Measurements from ENCODE around the gene SH2D6. TPM values are rescaled to one million over a fixed set of nuclear protein-coding genes. Genes with fewer than 3 reads are reported as not detected.

The SH2D6 gene
- total and polyA plus RNA-seq, 9 of the 15 experiments (the other 6 are each of a cell fraction or from before 2014, with no cell fraction given): 0.07 to 0.76 (median 0.33) TPM; not detected in 2

- TF ChIP-seq MGA (IDR thresholded peaks at IDR 0.05): peak; percentile 82
- TF ChIP-seq ZBTB5 (IDR thresholded peaks at IDR 0.05): no peak
- no peak for TF ChIP-seq MIER1 (IDR thresholded peaks at IDR 0.05; ENCODE audit: low read depth)
- TF ChIP-seq ETV5 (CRISPR knock-in tag; IDR thresholded peaks at IDR 0.05; ENCODE audit: low read depth): peak; percentile 10; the same call in 1 of the 2 replicates
- peak; percentile 49; the same call in 1 of the 2 replicates for TF ChIP-seq EGR1 (conservative IDR thresholded peaks at IDR 0.05)
- no peak for TF ChIP-seq NFYB (IDR thresholded peaks at IDR 0.05; ENCODE audit: extremely low read depth, insufficient read length)
- TF ChIP-seq PPARD (CRISPR knock-in tag; IDR thresholded peaks at IDR 0.05): no peak
- 0 out of 2 replicates have a peak, but pooled peaks have one; percentile 10 for TF ChIP-seq NFIC (IDR thresholded peaks at IDR 0.05)
These were observed 4.7 kb upstream of the SH2D6 start (continued) for GRCh38 chr2:85413592-85414420.

All from K562 (cell line).